H9 (cell line): ENCODE data around the gene VASH1. TPM values are rescaled to one million over a fixed set of nuclear protein-coding genes. Genes with fewer than 3 reads are reported as not detected.

ENCODE experiments used
- DNase-seq: peaks from one replicate; pipeline ENCODE4 v3.0.0-alpha.2; 2017
- H2AFZ ChIP-seq: one replicate; pipeline ENCODE4 v1.6.1; 2013; ENCODE audit warnings: mild to moderate bottlenecking, low read length, control low read depth, moderate library complexity
- H2AK5ac ChIP-seq: 2 replicates; pipeline ENCODE4 v1.6.1; 2013; ENCODE audit warnings: low read length, control low read depth, mixed read lengths; ENCODE audit not compliant: insufficient read length
- H2BK120ac ChIP-seq: one replicate; pipeline ENCODE4 v1.6.1; 2013; ENCODE audit warnings: low read depth, mild to moderate bottlenecking, low read length, control low read depth, inconsistent platforms; ENCODE audit not compliant: poor library complexity, severe bottlenecking
- H2BK12ac ChIP-seq: 2 replicates; pipeline ENCODE4 v1.6.1; 2013; ENCODE audit warnings: low read length, control low read depth, mixed read lengths, low read depth; ENCODE audit not compliant: insufficient read length
- H2BK15ac ChIP-seq: 2 replicates; pipeline ENCODE4 v1.6.1; 2013; ENCODE audit warnings: low read depth, low read length, control low read depth
- H2BK20ac ChIP-seq: one replicate; pipeline ENCODE4 v1.6.1; 2013; ENCODE audit warnings: low read depth, mild to moderate bottlenecking, low read length, control low read depth, inconsistent platforms; ENCODE audit not compliant: poor library complexity, severe bottlenecking
- H2BK5ac ChIP-seq: 2 replicates; pipeline ENCODE4 v1.6.1; 2013; ENCODE audit warnings: low read length, control low read depth, mixed read lengths; ENCODE audit not compliant: insufficient read length
- H3K14ac ChIP-seq: 2 replicates; pipeline ENCODE4 v1.6.1; 2013; ENCODE audit warnings: low read length, control low read depth; ENCODE audit not compliant: insufficient read depth
- H3K18ac ChIP-seq: 2 replicates; pipeline ENCODE4 v1.6.1; 2013; ENCODE audit warnings: low read depth, mild to moderate bottlenecking, mixed read lengths, low read length, control low read depth; ENCODE audit not compliant: insufficient read length
- H3K23ac ChIP-seq: 2 replicates; pipeline ENCODE4 v1.6.1; 2013; ENCODE audit warnings: low read length, control low read depth, mixed read lengths, low read depth; ENCODE audit not compliant: insufficient read length
- H3K23me2 ChIP-seq: 2 replicates; pipeline ENCODE4 v1.6.1; 2013; ENCODE audit warnings: low read depth, mild to moderate bottlenecking, mixed read lengths, low read length, control low read depth; ENCODE audit not compliant: insufficient read length, poor library complexity, severe bottlenecking
- H3K27ac ChIP-seq: 2 replicates; pipeline ENCODE4 v1.5.1; 2013; ENCODE audit warnings: low read length, control low read depth, mixed read lengths, low read depth; ENCODE audit not compliant: insufficient read length
- H3K27me3 ChIP-seq: 2 replicates; pipeline ENCODE4 v1.6.1; 2013; ENCODE audit warnings: low read length, control low read depth, inconsistent platforms; ENCODE audit not compliant: insufficient read depth
- H3K4ac ChIP-seq: 2 replicates; pipeline ENCODE4 v1.6.1; 2013; ENCODE audit warnings: low read depth, mild to moderate bottlenecking, control low read depth, inconsistent platforms, low read length, moderate library complexity
- H3K4me1 ChIP-seq: 2 replicates; pipeline ENCODE4 v1.6.1; 2013; ENCODE audit warnings: low read length, control low read depth, inconsistent platforms; ENCODE audit not compliant: insufficient read depth
- H3K4me2 ChIP-seq: 2 replicates; pipeline ENCODE4 v1.6.1; 2013; ENCODE audit warnings: low read length, control low read depth, mixed read lengths; ENCODE audit not compliant: insufficient read length, insufficient read depth
- H3K56ac ChIP-seq: 2 replicates; pipeline ENCODE4 v1.6.1; 2013; ENCODE audit warnings: low read depth, mild to moderate bottlenecking, mixed read lengths, low read length, control low read depth; ENCODE audit not compliant: insufficient read length
- H3K79me1 ChIP-seq: 2 replicates; pipeline ENCODE4 v1.6.1; 2013; ENCODE audit warnings: low read depth, mild to moderate bottlenecking, moderate library complexity, low read length, control low read depth, inconsistent platforms; ENCODE audit not compliant: insufficient read depth, poor library complexity, severe bottlenecking
- H3K79me2 ChIP-seq: 2 replicates; pipeline ENCODE4 v1.6.1; 2013; ENCODE audit warnings: low read length, control low read depth, inconsistent platforms; ENCODE audit not compliant: insufficient read depth
- H3K9ac ChIP-seq: 2 replicates; pipeline ENCODE4 v1.6.1; 2013; ENCODE audit warnings: low read length, control low read depth, mixed read lengths; ENCODE audit not compliant: insufficient read length; ENCODE audit errors: extremely low read depth
- H3K9me3 ChIP-seq: one replicate; pipeline ENCODE4 v1.6.1; 2013; ENCODE audit warnings: low read depth, low read length, inconsistent platforms; ENCODE audit not compliant: control insufficient read depth
- H3T11ph ChIP-seq: one replicate; pipeline ENCODE4 v1.6.1; 2013; ENCODE audit warnings: mild to moderate bottlenecking, low read length, control low read depth, inconsistent platforms
- H4K20me1 ChIP-seq: one replicate; pipeline ENCODE4 v1.6.1; 2013; ENCODE audit not compliant: control insufficient read depth, insufficient read length, insufficient read depth
- H4K5ac ChIP-seq: 2 replicates; pipeline ENCODE4 v1.6.1; 2013; ENCODE audit warnings: low read depth, mild to moderate bottlenecking, mixed read lengths, low read length, control low read depth; ENCODE audit not compliant: insufficient read length
- H4K8ac ChIP-seq: replicated peaks from 2 replicates; pipeline ENCODE4 v1.6.1; 2013; ENCODE audit warnings: low read length, control low read depth, mixed read lengths, low read depth; ENCODE audit not compliant: insufficient read length
- H4K91ac ChIP-seq: 2 replicates; pipeline ENCODE4 v1.6.1; 2013; ENCODE audit warnings: low read depth, mild to moderate bottlenecking, moderate library complexity, mixed read lengths, low read length, control low read depth; ENCODE audit not compliant: insufficient read length
- H3K27ac Mint-ChIP-seq, 3 experiments: 2 replicates in 2 of 3; 3 replicates in 1 of 3; pipeline ENCODE4 v1.8.0; 2020 to 2021; ENCODE audit warnings: mixed read lengths in 3 of 3, mild to moderate bottlenecking in 1 of 3, moderate library complexity in 1 of 3
- H3K27me3 Mint-ChIP-seq: 2 replicates; pipeline ENCODE4 v1.8.0; 2021; ENCODE audit warnings: low read depth, mild to moderate bottlenecking, moderate library complexity, mixed read lengths
- H3K36me3 Mint-ChIP-seq, 3 experiments: 2 replicates in 2 of 3; 3 replicates in 1 of 3; pipeline ENCODE4 v1.8.0; 2020 to 2021; ENCODE audit warnings: low read depth in 3 of 3, mixed read lengths in 3 of 3; ENCODE audit not compliant: insufficient read depth in 1 of 3
- H3K4me1 Mint-ChIP-seq, 2 experiments: 2 replicates each; pipeline ENCODE4 v1.8.0; 2020; ENCODE audit warnings: mixed read lengths in 2 of 2
- H3K4me3 Mint-ChIP-seq, 2 experiments: 2 replicates in 1 of 2; 3 replicates in 1 of 2; pipeline ENCODE4 v1.8.0; 2020 to 2021; ENCODE audit warnings: mild to moderate bottlenecking in 2 of 2, mixed read lengths in 2 of 2, moderate library complexity in 1 of 2
- H3K9me3 Mint-ChIP-seq, 2 experiments: 2 replicates in 1 of 2; 3 replicates in 1 of 2; pipeline ENCODE4 v1.8.0; 2020; ENCODE audit warnings: mild to moderate bottlenecking in 2 of 2, mixed read lengths in 2 of 2, moderate library complexity in 1 of 2
- CTCF ChIP-seq: fragments of 200-600 bp; sonication (generic); conservative IDR thresholded peaks from 3 replicates; pipeline ENCODE4 v1.8.0; 2021; ENCODE audit warnings: antibody characterized with exemption, mild to moderate bottlenecking
- WGBS: extraction: QIAGEN DNeasy Blood & Tissue Kit; methylation state at CpG from one replicate; pipeline ENCODE4 v1.1.7; 2013; ENCODE audit warnings: missing lambda C conversion rate, low lambda C conversion rate, mixed read lengths; ENCODE audit not compliant: insufficient read length; ENCODE audit errors: extremely low coverage; 5-methylcytosine and 5-hydroxymethylcytosine counted together
- total RNA-seq: library from RNA; stranded (reverse); gene quantifications from 2 replicates; pipeline ENCODE4 v1.2.1, GENCODE V29; 2021

Gene VASH1
- total RNA-seq, 1 experiment from 2014 or later = 5.8 TPM

- H2BK15ac ChIP-seq = no peak overlapping the region
- no peaks in the 10 kb centered on the region for H3K79me1 ChIP-seq
- no peak overlapping the region for H2AFZ ChIP-seq
- Mint-ChIP-seq H3K36me3 (no peaks in the 10 kb centered on the region), H3K27ac (no peak overlapping the region; a peak in 1 of 7 replicates), H3K4me3 (no peak overlapping the region; a peak in 1 of 5 replicates), H3K9me3 (no peaks in the 10 kb centered on the region; a peak in 1 of 5 replicates), H3K4me1 (peaks cover 26 to 36% of the 10 kb centered on the region in 2 experiments), H3K27me3 (peaks cover 7% of the 10 kb centered on the region)
- H3K14ac ChIP-seq = no peak overlapping the region
- no peak overlapping the region for H2BK120ac ChIP-seq
- H2BK5ac ChIP-seq = no peak overlapping the region
- H3K4ac ChIP-seq = no peak overlapping the region
- H3K4me2 ChIP-seq = no peak overlapping the region
- H3K27me3 ChIP-seq = no peaks in the 10 kb centered on the region
- H3K9me3 ChIP-seq = no peaks in the 10 kb centered on the region
- no peak overlapping the region for H3K56ac ChIP-seq
- no peak overlapping the region for H2AK5ac ChIP-seq
- no peaks in the 10 kb centered on the region for H4K20me1 ChIP-seq
- H4K91ac ChIP-seq = no peak overlapping the region
- no peak overlapping the region for H3K18ac ChIP-seq
- no peak for DNase-seq
- no peaks in the 10 kb centered on the region; the same call in 1 of the 2 replicates for H3K4me1 ChIP-seq
- H3K23ac ChIP-seq = no peak overlapping the region
- no peak overlapping the region for H4K8ac ChIP-seq
- H3K23me2 ChIP-seq = no peaks in the 10 kb centered on the region
- no CpG with 5 or more reads among the region's 7 CpGs for WGBS
- no peak overlapping the region for H3K9ac ChIP-seq
- no peak overlapping the region for H3K27ac ChIP-seq
- H3T11ph ChIP-seq = no peak overlapping the region
- H2BK20ac ChIP-seq = no peak overlapping the region
- no peak overlapping the region for H4K5ac ChIP-seq
- no peaks in the 10 kb centered on the region for H3K79me2 ChIP-seq
- no peak for TF ChIP-seq CTCF
- H2BK12ac ChIP-seq = no peak overlapping the region
Measured at GRCh38 chr14:76829650-76830421, 68.6 kb downstream of the VASH1 start.
